Measurements from ENCODE around the gene AKT2.
"Not testable (repeated sequence)": the region's sequence is repeated elsewhere in the genome, so short reads cannot be mapped to it uniquely, and the experiment has no call there.

Gene AKT2

DNA sequence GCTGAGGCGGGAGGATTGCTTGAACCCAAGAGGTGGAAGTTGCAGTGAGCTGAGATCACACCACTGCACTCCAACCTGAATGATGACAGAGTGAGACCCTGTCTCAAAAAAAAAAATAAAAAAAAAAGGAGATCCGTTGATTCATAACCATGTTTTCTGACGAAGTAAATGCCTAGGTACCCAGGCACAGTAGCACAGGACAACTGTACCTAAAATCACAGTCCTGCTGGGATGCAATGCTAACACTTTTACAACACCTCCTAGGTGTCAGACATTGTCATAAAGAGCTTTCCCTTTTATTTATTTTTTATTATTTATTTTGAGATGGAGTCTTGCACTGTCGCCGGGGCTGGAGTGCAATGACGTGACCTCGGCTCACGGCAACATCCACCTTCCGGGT is 64.5 kb downstream of the AKT2 start:
- Histone ChIP-seq H3K27me3 (peaks cover 100% of the 10 kb centered on the region), H3K36me3 (no peaks in the 10 kb centered on the region), H3K27ac (no peak overlapping the region), H3K4me1 (ENCODE audit: control insufficient read depth in 1 of 2, insufficient read depth in 1 of 2, low read depth in 1 of 2, low read length in 1 of 2) (no peaks in the 10 kb centered on the region), H3K4me3 (ENCODE audit: low read depth in 1 of 2, low read length in 1 of 2) (no peak overlapping the region), H3K9me3 (no peaks in the 10 kb centered on the region)
- TF ChIP-seq, protein P1, sequence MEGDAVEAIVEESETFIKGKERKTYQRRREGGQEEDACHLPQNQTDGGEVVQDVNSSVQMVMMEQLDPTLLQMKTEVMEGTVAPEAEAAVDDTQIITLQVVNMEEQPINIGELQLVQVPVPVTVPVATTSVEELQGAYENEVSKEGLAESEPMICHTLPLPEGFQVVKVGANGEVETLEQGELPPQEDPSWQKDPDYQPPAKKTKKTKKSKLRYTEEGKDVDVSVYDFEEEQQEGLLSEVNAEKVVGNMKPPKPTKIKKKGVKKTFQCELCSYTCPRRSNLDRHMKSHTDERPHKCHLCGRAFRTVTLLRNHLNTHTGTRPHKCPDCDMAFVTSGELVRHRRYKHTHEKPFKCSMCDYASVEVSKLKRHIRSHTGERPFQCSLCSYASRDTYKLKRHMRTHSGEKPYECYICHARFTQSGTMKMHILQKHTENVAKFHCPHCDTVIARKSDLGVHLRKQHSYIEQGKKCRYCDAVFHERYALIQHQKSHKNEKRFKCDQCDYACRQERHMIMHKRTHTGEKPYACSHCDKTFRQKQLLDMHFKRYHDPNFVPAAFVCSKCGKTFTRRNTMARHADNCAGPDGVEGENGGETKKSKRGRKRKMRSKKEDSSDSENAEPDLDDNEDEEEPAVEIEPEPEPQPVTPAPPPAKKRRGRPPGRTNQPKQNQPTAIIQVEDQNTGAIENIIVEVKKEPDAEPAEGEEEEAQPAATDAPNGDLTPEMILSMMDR (IDR thresholded peaks at IDR 0.05) = no peak

DNA sequence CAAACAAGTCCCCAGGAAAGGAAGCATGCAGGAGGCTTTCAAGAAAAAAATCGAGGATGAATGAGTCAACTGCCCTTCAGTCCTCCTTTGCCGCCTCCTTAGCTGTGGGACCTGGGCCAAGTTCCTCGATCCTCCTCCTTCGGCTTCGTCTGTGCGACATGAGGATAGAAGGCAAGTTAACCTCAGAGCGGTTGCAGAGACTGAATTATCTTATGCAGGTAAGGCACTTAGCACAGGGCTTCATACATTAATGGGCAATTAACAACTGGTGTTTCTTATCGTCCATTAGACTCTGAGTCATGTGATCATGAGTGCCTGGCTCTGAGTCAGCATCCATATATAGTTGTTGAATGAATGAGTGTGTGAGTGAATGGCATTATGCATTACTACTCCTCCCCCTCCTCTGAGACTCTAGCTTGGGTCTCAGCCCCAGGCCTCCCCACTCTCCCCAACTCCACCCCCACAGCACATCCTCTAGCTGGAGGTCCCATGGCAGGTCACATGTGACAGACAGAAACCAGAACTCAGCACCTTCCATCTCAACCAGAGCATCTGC is 65.3 kb downstream of the AKT2 start:
- Histone ChIP-seq H3K27ac (no peak overlapping the region), H3K27me3 (peaks cover 98% of the 10 kb centered on the region), H3K4me3 (ENCODE audit: low read depth in 1 of 2, low read length in 1 of 2) (no peak overlapping the region)

DNA sequence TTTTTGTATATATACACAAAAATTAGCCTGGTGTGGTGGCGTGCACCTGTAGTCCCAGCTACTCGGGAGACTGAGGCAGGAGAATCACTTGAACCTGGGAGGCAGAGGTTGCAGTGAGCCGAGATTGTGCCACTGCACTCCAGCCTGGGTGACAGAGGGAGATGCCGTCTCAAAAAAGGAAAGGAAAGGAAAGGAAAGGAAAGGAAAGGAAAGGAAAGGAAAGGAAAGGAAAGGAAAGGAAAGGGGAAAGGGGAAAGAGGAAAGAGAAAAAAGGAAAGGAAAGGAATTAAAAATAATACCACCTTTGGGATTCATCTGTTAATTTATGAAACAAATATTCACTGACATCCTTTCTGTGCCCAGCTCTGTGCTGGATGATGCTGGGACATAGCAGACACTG is 66.1 kb downstream of the AKT2 start:
- not testable (repeated sequence) for H3K4me1 ChIP-seq (ENCODE audit: control insufficient read depth in 1 of 2, insufficient read depth in 1 of 2, low read depth in 1 of 2, low read length in 1 of 2); H3K4me3 ChIP-seq (ENCODE audit: low read depth in 1 of 2, low read length in 1 of 2); H3K9me3 ChIP-seq; H3K27ac ChIP-seq; H3K36me3 ChIP-seq
- peaks cover 90% of the 10 kb centered on the region for H3K27me3 ChIP-seq

More for the DNA sequence above, 65.3 kb downstream of the AKT2 start:
- no peaks in the 10 kb centered on the region for H3K36me3 ChIP-seq
- no peaks in the 10 kb centered on the region for H3K9me3 ChIP-seq
- no peaks in the 10 kb centered on the region for H3K4me1 ChIP-seq (ENCODE audit: control insufficient read depth in 1 of 2, insufficient read depth in 1 of 2, low read depth in 1 of 2, low read length in 1 of 2)
- TF ChIP-seq, protein P1 (IDR thresholded peaks at IDR 0.05) = no peak

DNA sequence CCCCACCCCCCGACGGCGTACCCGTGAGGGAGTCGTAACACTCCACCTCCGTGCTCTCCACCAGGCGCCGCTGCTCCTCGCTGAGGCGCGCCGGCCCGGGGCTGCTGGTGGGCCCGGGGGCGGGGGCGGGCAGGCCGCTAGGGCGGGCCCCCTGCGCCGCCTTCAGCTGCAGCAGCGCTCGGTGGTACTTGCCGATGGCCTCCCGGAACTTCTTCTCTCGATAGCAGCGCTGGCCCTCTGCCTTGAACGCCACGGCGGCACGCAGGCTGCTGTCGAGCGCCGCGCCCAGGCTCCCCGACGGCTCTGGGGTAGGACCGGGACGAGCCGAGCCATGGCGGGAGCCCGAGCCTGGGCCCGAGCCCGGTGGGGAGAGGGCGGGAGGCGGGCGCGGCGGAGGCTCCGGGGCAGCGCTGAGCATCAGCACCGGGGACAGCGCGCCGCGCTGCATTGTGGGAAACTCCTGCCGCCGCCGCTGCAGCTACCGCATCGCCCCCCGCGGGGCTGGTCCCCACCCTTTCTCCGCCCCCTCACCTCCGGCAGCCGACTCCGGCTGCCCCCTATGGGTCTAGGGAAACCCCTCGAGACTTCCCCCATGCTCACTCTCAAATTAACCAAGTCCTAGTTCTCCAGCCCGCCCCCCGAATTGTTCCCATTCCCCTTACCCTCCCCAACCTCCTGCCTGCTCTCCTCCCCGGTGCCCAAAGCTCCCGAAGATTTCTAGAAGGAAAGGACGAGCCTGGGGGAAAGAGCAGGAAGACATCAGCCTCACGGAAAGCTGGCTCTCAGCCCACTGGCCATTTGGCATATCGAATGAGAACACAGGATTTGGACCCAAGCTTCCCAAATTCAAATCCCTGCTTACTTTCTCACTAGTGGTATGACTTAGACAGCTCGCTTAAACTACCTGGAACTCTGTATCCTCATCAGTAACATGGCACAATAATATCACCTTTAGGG is 66.9 kb downstream of the AKT2 start, which contains the start of gene TTC9B:
TSS of gene TTC9B (minus strand) at position 451 of the 957 bp plus-strand sequence. CDS start at position 448, 3 bp downstream.
- Histone ChIP-seq H3K36me3 (no peaks in the 10 kb centered on the region), H3K27me3 (peaks cover 82% of the 10 kb centered on the region), H3K27ac (no peak within 1 kb of the TSS), H3K9me3 (no peaks in the 10 kb centered on the region), H3K4me1 (ENCODE audit: control insufficient read depth in 1 of 2, insufficient read depth in 1 of 2, low read depth in 1 of 2, low read length in 1 of 2) (no peaks in the 10 kb centered on the region), H3K4me3 (ENCODE audit: low read depth in 1 of 2, low read length in 1 of 2) (no peak within 1 kb of the TSS)
- TF ChIP-seq, protein P1 (IDR thresholded peaks at IDR 0.05) = no peak

DNA sequence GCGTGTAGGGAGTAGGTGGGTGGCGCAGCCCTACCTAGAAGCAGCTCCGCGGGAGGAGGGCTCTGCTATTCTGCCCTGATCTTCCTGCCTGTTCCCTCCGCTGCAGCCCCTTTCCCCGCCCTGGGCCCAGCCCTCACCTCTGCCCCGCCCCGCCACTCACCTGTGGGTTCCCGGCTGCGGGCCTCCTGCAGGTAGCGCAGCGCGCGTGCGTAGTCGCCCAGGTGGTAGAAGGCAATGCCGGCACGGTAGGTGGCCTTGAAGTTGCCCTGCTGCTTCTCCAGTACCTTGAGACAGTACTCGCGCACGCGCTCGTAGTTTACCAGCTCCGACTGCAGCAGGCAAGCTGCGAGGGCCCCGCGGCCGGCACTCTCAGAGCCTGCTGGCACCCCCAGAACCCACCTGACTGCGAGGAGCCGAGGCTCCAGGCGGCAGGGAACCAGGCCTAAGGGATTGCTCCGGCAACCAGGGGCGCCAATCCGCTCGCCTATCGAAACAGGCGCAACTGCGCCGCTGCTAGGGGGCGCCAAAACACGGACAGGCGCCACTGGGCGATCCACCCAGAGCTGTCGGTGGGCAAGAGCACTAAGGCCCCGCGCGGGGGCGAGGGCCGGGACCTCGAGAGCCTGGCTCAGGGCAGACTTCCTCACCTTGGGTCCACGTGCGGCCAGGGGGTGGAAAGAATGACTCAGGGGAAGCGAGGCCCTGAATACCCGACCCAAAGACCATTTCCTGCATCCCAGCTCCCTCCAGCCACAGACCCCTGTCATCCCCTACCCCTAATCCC is 67.9 kb downstream of the AKT2 start:
- peaks cover 72% of the 10 kb centered on the region for H3K27me3 ChIP-seq
- H3K36me3 ChIP-seq = no peaks in the 10 kb centered on the region
- H3K4me1 ChIP-seq (ENCODE audit: control insufficient read depth in 1 of 2, insufficient read depth in 1 of 2, low read depth in 1 of 2, low read length in 1 of 2) = no peaks in the 10 kb centered on the region
- H3K4me3 ChIP-seq (ENCODE audit: low read depth in 1 of 2, low read length in 1 of 2) = no peak overlapping the region
- H3K27ac ChIP-seq = no peak overlapping the region
- no peaks in the 10 kb centered on the region for H3K9me3 ChIP-seq
- TF ChIP-seq, protein P1 (IDR thresholded peaks at IDR 0.05) = no peak

Data from neutrophil (primary cell).